ENCODE results near the gene ZNF664. TPM values are rescaled to one million over a fixed set of nuclear protein-coding genes. Genes with fewer than 3 reads are reported as not detected.
A peak's percentile ranks its signal among the peaks of the same experiment; 100 is the strongest.

The ZNF664 gene
- total and polyA plus RNA-seq, 9 of the 15 experiments (the other 6 are each of a cell fraction or from before 2014, with no cell fraction given): 3.3 to 101 (median 63.6) TPM

DNA sequence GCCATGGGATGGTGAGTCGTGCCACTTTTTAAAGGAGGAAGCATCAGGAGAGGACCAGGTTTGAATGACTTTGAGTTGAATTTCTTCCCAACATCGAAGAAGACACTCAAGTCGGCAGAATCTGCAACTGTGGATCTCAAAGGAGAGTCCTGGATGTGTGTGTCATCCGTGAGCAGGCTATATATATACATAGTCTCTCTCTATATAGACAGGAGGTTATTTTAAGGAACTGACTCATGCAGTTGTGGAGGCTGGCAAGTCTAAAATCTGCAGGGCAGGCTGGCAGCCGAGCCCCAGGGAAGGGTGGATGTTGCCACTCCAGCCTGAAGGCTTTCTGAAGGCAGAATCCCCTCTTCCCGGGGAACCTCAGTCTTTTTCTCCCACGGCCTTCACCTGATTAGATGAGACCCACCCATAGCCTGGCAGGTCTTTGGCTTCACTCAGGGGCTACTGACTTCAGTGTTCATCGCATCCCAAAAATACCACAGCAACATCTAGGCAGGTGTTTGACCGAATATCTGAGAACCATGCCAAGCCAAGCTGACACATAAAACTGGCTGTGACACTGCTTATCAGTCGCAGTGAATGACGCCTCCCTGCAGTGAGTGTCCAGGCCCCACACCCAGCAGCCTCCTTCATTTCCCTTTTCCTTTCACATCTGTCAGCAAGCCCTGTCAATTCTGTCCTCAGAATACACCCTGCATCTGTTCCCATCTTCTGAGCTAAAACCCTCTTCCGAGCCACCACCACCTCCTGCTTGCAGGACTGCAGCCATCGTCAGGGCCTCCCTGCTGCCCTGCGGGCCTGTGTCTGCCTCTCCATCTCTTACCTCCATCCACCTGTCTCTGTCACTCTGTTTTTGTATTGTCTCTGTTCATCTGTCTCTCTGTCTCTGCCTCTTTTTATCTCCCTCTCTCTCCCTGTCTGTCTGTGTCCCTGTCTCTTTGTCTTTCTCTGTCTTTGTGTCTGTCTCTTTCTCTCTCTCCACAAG, 54.0 kb downstream of the ZNF664 start (continued):
- no peak for TF ChIP-seq SMARCC2 (IDR thresholded peaks at IDR 0.05; ENCODE audit: low read depth)
- TF ChIP-seq, protein P1, sequence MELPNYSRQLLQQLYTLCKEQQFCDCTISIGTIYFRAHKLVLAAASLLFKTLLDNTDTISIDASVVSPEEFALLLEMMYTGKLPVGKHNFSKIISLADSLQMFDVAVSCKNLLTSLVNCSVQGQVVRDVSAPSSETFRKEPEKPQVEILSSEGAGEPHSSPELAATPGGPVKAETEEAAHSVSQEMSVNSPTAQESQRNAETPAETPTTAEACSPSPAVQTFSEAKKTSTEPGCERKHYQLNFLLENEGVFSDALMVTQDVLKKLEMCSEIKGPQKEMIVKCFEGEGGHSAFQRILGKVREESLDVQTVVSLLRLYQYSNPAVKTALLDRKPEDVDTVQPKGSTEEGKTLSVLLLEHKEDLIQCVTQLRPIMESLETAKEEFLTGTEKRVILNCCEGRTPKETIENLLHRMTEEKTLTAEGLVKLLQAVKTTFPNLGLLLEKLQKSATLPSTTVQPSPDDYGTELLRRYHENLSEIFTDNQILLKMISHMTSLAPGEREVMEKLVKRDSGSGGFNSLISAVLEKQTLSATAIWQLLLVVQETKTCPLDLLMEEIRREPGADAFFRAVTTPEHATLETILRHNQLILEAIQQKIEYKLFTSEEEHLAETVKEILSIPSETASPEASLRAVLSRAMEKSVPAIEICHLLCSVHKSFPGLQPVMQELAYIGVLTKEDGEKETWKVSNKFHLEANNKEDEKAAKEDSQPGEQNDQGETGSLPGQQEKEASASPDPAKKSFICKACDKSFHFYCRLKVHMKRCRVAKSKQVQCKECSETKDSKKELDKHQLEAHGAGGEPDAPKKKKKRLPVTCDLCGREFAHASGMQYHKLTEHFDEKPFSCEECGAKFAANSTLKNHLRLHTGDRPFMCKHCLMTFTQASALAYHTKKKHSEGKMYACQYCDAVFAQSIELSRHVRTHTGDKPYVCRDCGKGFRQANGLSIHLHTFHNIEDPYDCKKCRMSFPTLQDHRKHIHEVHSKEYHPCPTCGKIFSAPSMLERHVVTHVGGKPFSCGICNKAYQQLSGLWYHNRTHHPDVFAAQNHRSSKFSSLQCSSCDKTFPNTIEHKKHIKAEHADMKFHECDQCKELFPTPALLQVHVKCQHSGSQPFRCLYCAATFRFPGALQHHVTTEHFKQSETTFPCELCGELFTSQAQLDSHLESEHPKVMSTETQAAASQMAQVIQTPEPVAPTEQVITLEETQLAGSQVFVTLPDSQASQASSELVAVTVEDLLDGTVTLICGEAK (IDR thresholded peaks at IDR 0.05): no peak
- TF ChIP-seq, protein P1 (CRISPR knock-in tag; IDR thresholded peaks at IDR 0.05): 0 out of 2 replicates have a peak, but pooled peaks have one; percentile 7
- TF ChIP-seq ZNF12 (CRISPR knock-in tag; IDR thresholded peaks at IDR 0.05): no peak
- no peak for TF ChIP-seq RFX5 (IDR thresholded peaks at IDR 0.05; ENCODE audit: low read depth, low read length)
- TF ChIP-seq, protein P2, sequence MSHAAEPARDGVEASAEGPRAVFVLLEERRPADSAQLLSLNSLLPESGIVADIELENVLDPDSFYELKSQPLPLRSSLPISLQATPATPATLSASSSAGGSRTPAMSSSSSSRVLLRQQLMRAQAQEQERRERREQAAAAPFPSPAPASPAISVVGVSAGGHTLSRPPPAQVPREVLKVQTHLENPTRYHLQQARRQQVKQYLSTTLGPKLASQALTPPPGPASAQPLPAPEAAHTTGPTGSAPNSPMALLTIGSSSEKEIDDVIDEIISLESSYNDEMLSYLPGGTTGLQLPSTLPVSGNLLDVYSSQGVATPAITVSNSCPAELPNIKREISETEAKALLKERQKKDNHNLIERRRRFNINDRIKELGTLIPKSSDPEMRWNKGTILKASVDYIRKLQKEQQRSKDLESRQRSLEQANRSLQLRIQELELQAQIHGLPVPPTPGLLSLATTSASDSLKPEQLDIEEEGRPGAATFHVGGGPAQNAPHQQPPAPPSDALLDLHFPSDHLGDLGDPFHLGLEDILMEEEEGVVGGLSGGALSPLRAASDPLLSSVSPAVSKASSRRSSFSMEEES (CRISPR knock-in tag; IDR thresholded peaks at IDR 0.05): no peak
- no peak for TF ChIP-seq U2AF1 (optimal IDR thresholded peaks at IDR 0.05; ENCODE audit: low read depth, low read length)
- no peak for TF ChIP-seq ERF (CRISPR knock-in tag; IDR thresholded peaks at IDR 0.05)
- TF ChIP-seq, protein P3, sequence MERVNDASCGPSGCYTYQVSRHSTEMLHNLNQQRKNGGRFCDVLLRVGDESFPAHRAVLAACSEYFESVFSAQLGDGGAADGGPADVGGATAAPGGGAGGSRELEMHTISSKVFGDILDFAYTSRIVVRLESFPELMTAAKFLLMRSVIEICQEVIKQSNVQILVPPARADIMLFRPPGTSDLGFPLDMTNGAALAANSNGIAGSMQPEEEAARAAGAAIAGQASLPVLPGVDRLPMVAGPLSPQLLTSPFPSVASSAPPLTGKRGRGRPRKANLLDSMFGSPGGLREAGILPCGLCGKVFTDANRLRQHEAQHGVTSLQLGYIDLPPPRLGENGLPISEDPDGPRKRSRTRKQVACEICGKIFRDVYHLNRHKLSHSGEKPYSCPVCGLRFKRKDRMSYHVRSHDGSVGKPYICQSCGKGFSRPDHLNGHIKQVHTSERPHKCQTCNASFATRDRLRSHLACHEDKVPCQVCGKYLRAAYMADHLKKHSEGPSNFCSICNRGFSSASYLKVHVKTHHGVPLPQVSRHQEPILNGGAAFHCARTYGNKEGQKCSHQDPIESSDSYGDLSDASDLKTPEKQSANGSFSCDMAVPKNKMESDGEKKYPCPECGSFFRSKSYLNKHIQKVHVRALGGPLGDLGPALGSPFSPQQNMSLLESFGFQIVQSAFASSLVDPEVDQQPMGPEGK (CRISPR knock-in tag; IDR thresholded peaks at IDR 0.05; ENCODE audit: borderline replicate concordance): no peak
- TF ChIP-seq, protein P4, sequence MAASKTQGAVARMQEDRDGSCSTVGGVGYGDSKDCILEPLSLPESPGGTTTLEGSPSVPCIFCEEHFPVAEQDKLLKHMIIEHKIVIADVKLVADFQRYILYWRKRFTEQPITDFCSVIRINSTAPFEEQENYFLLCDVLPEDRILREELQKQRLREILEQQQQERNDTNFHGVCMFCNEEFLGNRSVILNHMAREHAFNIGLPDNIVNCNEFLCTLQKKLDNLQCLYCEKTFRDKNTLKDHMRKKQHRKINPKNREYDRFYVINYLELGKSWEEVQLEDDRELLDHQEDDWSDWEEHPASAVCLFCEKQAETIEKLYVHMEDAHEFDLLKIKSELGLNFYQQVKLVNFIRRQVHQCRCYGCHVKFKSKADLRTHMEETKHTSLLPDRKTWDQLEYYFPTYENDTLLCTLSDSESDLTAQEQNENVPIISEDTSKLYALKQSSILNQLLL (CRISPR knock-in tag; IDR thresholded peaks at IDR 0.05; ENCODE audit: borderline replicate concordance): no peak
- TF ChIP-seq NFYB (IDR thresholded peaks at IDR 0.05; ENCODE audit: extremely low read depth, insufficient read length): no peak
- TF ChIP-seq ZNF239 (CRISPR knock-in tag; IDR thresholded peaks at IDR 0.05): no peak; the same call in 1 of the 2 replicates
